H9 (cell line): ENCODE measurements around the gene TMPRSS6. TPM values are rescaled to one million over a fixed set of nuclear protein-coding genes. Genes with fewer than 3 reads are reported as not detected.

Source experiments
- DNase-seq: peaks from one replicate; pipeline ENCODE4 v3.0.0-alpha.2; 2017
- H2AFZ ChIP-seq: one replicate; pipeline ENCODE4 v1.6.1; 2013; ENCODE audit warnings: mild to moderate bottlenecking, low read length, control low read depth, moderate library complexity
- H2AK5ac ChIP-seq: 2 replicates; pipeline ENCODE4 v1.6.1; 2013; ENCODE audit warnings: low read length, control low read depth, mixed read lengths; ENCODE audit not compliant: insufficient read length
- H2BK120ac ChIP-seq: one replicate; pipeline ENCODE4 v1.6.1; 2013; ENCODE audit warnings: low read depth, mild to moderate bottlenecking, low read length, control low read depth, inconsistent platforms; ENCODE audit not compliant: poor library complexity, severe bottlenecking
- H2BK12ac ChIP-seq: 2 replicates; pipeline ENCODE4 v1.6.1; 2013; ENCODE audit warnings: low read length, control low read depth, mixed read lengths, low read depth; ENCODE audit not compliant: insufficient read length
- H2BK15ac ChIP-seq: 2 replicates; pipeline ENCODE4 v1.6.1; 2013; ENCODE audit warnings: low read depth, low read length, control low read depth
- H2BK20ac ChIP-seq: one replicate; pipeline ENCODE4 v1.6.1; 2013; ENCODE audit warnings: low read depth, mild to moderate bottlenecking, low read length, control low read depth, inconsistent platforms; ENCODE audit not compliant: poor library complexity, severe bottlenecking
- H2BK5ac ChIP-seq: 2 replicates; pipeline ENCODE4 v1.6.1; 2013; ENCODE audit warnings: low read length, control low read depth, mixed read lengths; ENCODE audit not compliant: insufficient read length
- H3K14ac ChIP-seq: 2 replicates; pipeline ENCODE4 v1.6.1; 2013; ENCODE audit warnings: low read length, control low read depth; ENCODE audit not compliant: insufficient read depth
- H3K18ac ChIP-seq: 2 replicates; pipeline ENCODE4 v1.6.1; 2013; ENCODE audit warnings: low read depth, mild to moderate bottlenecking, mixed read lengths, low read length, control low read depth; ENCODE audit not compliant: insufficient read length
- H3K23ac ChIP-seq: 2 replicates; pipeline ENCODE4 v1.6.1; 2013; ENCODE audit warnings: low read length, control low read depth, mixed read lengths, low read depth; ENCODE audit not compliant: insufficient read length
- H3K23me2 ChIP-seq: 2 replicates; pipeline ENCODE4 v1.6.1; 2013; ENCODE audit warnings: low read depth, mild to moderate bottlenecking, mixed read lengths, low read length, control low read depth; ENCODE audit not compliant: insufficient read length, poor library complexity, severe bottlenecking
- H3K27ac ChIP-seq: 2 replicates; pipeline ENCODE4 v1.5.1; 2013; ENCODE audit warnings: low read length, control low read depth, mixed read lengths, low read depth; ENCODE audit not compliant: insufficient read length
- H3K27me3 ChIP-seq: 2 replicates; pipeline ENCODE4 v1.6.1; 2013; ENCODE audit warnings: low read length, control low read depth, inconsistent platforms; ENCODE audit not compliant: insufficient read depth
- H3K4ac ChIP-seq: 2 replicates; pipeline ENCODE4 v1.6.1; 2013; ENCODE audit warnings: low read depth, mild to moderate bottlenecking, control low read depth, inconsistent platforms, low read length, moderate library complexity
- H3K4me1 ChIP-seq: 2 replicates; pipeline ENCODE4 v1.6.1; 2013; ENCODE audit warnings: low read length, control low read depth, inconsistent platforms; ENCODE audit not compliant: insufficient read depth
- H3K4me2 ChIP-seq: 2 replicates; pipeline ENCODE4 v1.6.1; 2013; ENCODE audit warnings: low read length, control low read depth, mixed read lengths; ENCODE audit not compliant: insufficient read length, insufficient read depth
- H3K56ac ChIP-seq: 2 replicates; pipeline ENCODE4 v1.6.1; 2013; ENCODE audit warnings: low read depth, mild to moderate bottlenecking, mixed read lengths, low read length, control low read depth; ENCODE audit not compliant: insufficient read length
- H3K79me1 ChIP-seq: 2 replicates; pipeline ENCODE4 v1.6.1; 2013; ENCODE audit warnings: low read depth, mild to moderate bottlenecking, moderate library complexity, low read length, control low read depth, inconsistent platforms; ENCODE audit not compliant: insufficient read depth, poor library complexity, severe bottlenecking
- H3K79me2 ChIP-seq: 2 replicates; pipeline ENCODE4 v1.6.1; 2013; ENCODE audit warnings: low read length, control low read depth, inconsistent platforms; ENCODE audit not compliant: insufficient read depth
- H3K9ac ChIP-seq: 2 replicates; pipeline ENCODE4 v1.6.1; 2013; ENCODE audit warnings: low read length, control low read depth, mixed read lengths; ENCODE audit not compliant: insufficient read length; ENCODE audit errors: extremely low read depth
- H3K9me3 ChIP-seq: one replicate; pipeline ENCODE4 v1.6.1; 2013; ENCODE audit warnings: low read depth, low read length, inconsistent platforms; ENCODE audit not compliant: control insufficient read depth
- H3T11ph ChIP-seq: one replicate; pipeline ENCODE4 v1.6.1; 2013; ENCODE audit warnings: mild to moderate bottlenecking, low read length, control low read depth, inconsistent platforms
- H4K20me1 ChIP-seq: one replicate; pipeline ENCODE4 v1.6.1; 2013; ENCODE audit not compliant: control insufficient read depth, insufficient read length, insufficient read depth
- H4K5ac ChIP-seq: 2 replicates; pipeline ENCODE4 v1.6.1; 2013; ENCODE audit warnings: low read depth, mild to moderate bottlenecking, mixed read lengths, low read length, control low read depth; ENCODE audit not compliant: insufficient read length
- H4K8ac ChIP-seq: replicated peaks from 2 replicates; pipeline ENCODE4 v1.6.1; 2013; ENCODE audit warnings: low read length, control low read depth, mixed read lengths, low read depth; ENCODE audit not compliant: insufficient read length
- H4K91ac ChIP-seq: 2 replicates; pipeline ENCODE4 v1.6.1; 2013; ENCODE audit warnings: low read depth, mild to moderate bottlenecking, moderate library complexity, mixed read lengths, low read length, control low read depth; ENCODE audit not compliant: insufficient read length
- H3K27ac Mint-ChIP-seq, 3 experiments: 2 replicates in 2 of 3; 3 replicates in 1 of 3; pipeline ENCODE4 v1.8.0; 2020 to 2021; ENCODE audit warnings: mixed read lengths in 3 of 3, mild to moderate bottlenecking in 1 of 3, moderate library complexity in 1 of 3
- H3K27me3 Mint-ChIP-seq: 2 replicates; pipeline ENCODE4 v1.8.0; 2021; ENCODE audit warnings: low read depth, mild to moderate bottlenecking, moderate library complexity, mixed read lengths
- H3K36me3 Mint-ChIP-seq, 3 experiments: 2 replicates in 2 of 3; 3 replicates in 1 of 3; pipeline ENCODE4 v1.8.0; 2020 to 2021; ENCODE audit warnings: low read depth in 3 of 3, mixed read lengths in 3 of 3; ENCODE audit not compliant: insufficient read depth in 1 of 3
- H3K4me1 Mint-ChIP-seq, 2 experiments: 2 replicates each; pipeline ENCODE4 v1.8.0; 2020; ENCODE audit warnings: mixed read lengths in 2 of 2
- H3K4me3 Mint-ChIP-seq, 2 experiments: 2 replicates in 1 of 2; 3 replicates in 1 of 2; pipeline ENCODE4 v1.8.0; 2020 to 2021; ENCODE audit warnings: mild to moderate bottlenecking in 2 of 2, mixed read lengths in 2 of 2, moderate library complexity in 1 of 2
- H3K9me3 Mint-ChIP-seq, 2 experiments: 2 replicates in 1 of 2; 3 replicates in 1 of 2; pipeline ENCODE4 v1.8.0; 2020; ENCODE audit warnings: mild to moderate bottlenecking in 2 of 2, mixed read lengths in 2 of 2, moderate library complexity in 1 of 2
- CTCF ChIP-seq: fragments of 200-600 bp; sonication (generic); conservative IDR thresholded peaks from 3 replicates; pipeline ENCODE4 v1.8.0; 2021; ENCODE audit warnings: antibody characterized with exemption, mild to moderate bottlenecking
- WGBS: extraction: QIAGEN DNeasy Blood & Tissue Kit; methylation state at CpG from one replicate; pipeline ENCODE4 v1.1.7; 2013; ENCODE audit warnings: missing lambda C conversion rate, low lambda C conversion rate, mixed read lengths; ENCODE audit not compliant: insufficient read length; ENCODE audit errors: extremely low coverage; 5-methylcytosine and 5-hydroxymethylcytosine counted together
- total RNA-seq: library from RNA; stranded (reverse); gene quantifications from 2 replicates; pipeline ENCODE4 v1.2.1, GENCODE V29; 2021

The TMPRSS6 gene
- total RNA-seq, 1 experiment from 2014 or later = not detected

GRCh38 chr22:37037669-37038068, 71.8 kb downstream of the TMPRSS6 start:
- no peak overlapping the region for H3T11ph ChIP-seq
- no peak overlapping the region for H2AFZ ChIP-seq
- H3K4me1 ChIP-seq = no peaks in the 10 kb centered on the region; the same call in 1 of the 2 replicates
- WGBS = no CpG with 5 or more reads among the region's 14 CpGs
- no peak overlapping the region for H2BK12ac ChIP-seq
- H3K79me2 ChIP-seq = no peaks in the 10 kb centered on the region
- DNase-seq = no peak
- no peak overlapping the region for H4K91ac ChIP-seq
- no peak overlapping the region for H4K5ac ChIP-seq
- no peak overlapping the region for H2BK15ac ChIP-seq
- peaks cover 21 to 24% of the 10 kb centered on the region in 2 experiments for H3K4me1 Mint-ChIP-seq
- H3K4me3 Mint-ChIP-seq = no peak overlapping the region
- no peak overlapping the region for H4K8ac ChIP-seq
- no peak for TF ChIP-seq CTCF
- no peaks in the 10 kb centered on the region for H3K79me1 ChIP-seq
- H3K23me2 ChIP-seq = no peaks in the 10 kb centered on the region
- no peak overlapping the region for H3K4ac ChIP-seq
- H3K36me3 Mint-ChIP-seq = no peaks in the 10 kb centered on the region
- H4K20me1 ChIP-seq = no peaks in the 10 kb centered on the region
- H3K56ac ChIP-seq = no peak overlapping the region
- H2BK20ac ChIP-seq = no peak overlapping the region
- no peak overlapping the region for H3K4me2 ChIP-seq
- H3K27me3 ChIP-seq = no peaks in the 10 kb centered on the region
- peaks cover 25% of the 10 kb centered on the region for H3K27me3 Mint-ChIP-seq
- H3K9me3 ChIP-seq = no peaks in the 10 kb centered on the region
- H3K9me3 Mint-ChIP-seq = no peaks in the 10 kb centered on the region
- H3K27ac ChIP-seq = no peak overlapping the region
- H2BK120ac ChIP-seq = no peak overlapping the region
- no peak overlapping the region; the same call in 1 of the 2 replicates for H3K14ac ChIP-seq
- no peak overlapping the region for H3K18ac ChIP-seq
- no peak overlapping the region for H3K23ac ChIP-seq
- no peak overlapping the region for H2BK5ac ChIP-seq
- no peak overlapping the region for H3K9ac ChIP-seq
- H2AK5ac ChIP-seq = no peak overlapping the region
- no peak overlapping the region; a peak in 1 of 7 replicates for H3K27ac Mint-ChIP-seq
